Measurements from ENCODE around the gene CCK. TPM values are rescaled to one million over a fixed set of nuclear protein-coding genes. Genes with fewer than 3 reads are reported as not detected.

The CCK gene
- polyA plus RNA-seq, 1 donor from 2014 or later = not detected

GRCh38 chr3:42265059-42265991, 660 bp downstream of the CCK start:
- no peak overlapping the region for H3K4me2 ChIP-seq (ENCODE audit: low read length)
- no peaks in the 10 kb centered on the region for H3K79me2 ChIP-seq (replicated peaks; ENCODE audit: insufficient read depth, low read length)
- no peaks in the 10 kb centered on the region for H3K9me3 ChIP-seq (ENCODE audit: low read length)
- no peaks in the 10 kb centered on the region for H3K9me2 ChIP-seq (ENCODE audit: insufficient read depth, low read length)
- no peaks in the 10 kb centered on the region for H3F3A ChIP-seq (ENCODE audit: insufficient read depth, low read length, poor library complexity, severe bottlenecking)
- no peak overlapping the region for H3K9ac ChIP-seq (ENCODE audit: low read length)
- peaks cover 30% of the 10 kb centered on the region for H3K27me3 ChIP-seq (ENCODE audit: insufficient read depth, low read depth, low read length)
- no peaks in the 10 kb centered on the region for H3K36me3 ChIP-seq (ENCODE audit: insufficient read depth, low read length)
- H2AFZ ChIP-seq (ENCODE audit: low read depth, low read length) = no peak overlapping the region
- TF ChIP-seq EP300 (conservative IDR thresholded peaks at IDR 0.05; ENCODE audit: poor library complexity, severe bottlenecking) (no peak), EZH2 (IDR thresholded peaks at IDR 0.05; ENCODE audit: borderline replicate concordance, insufficient read depth, low read length, poor library complexity, severe bottlenecking) (no peak), REST (IDR thresholded peaks at IDR 0.05; ENCODE audit: borderline replicate concordance) (no peak), POLR2AphosphoS5 (IDR thresholded peaks at IDR 0.05) (no peak), MXI1 (conservative IDR thresholded peaks at IDR 0.05; ENCODE audit: poor library complexity, severe bottlenecking) (no peak), SMC3 (conservative IDR thresholded peaks at IDR 0.05; ENCODE audit: poor library complexity) (no peak), TAF1 (IDR thresholded peaks at IDR 0.05; ENCODE audit: low read depth) (no peak), CTCF (IDR thresholded peaks at IDR 0.05; ENCODE audit: poor library complexity, severe bottlenecking) (no peak), RAD21 (conservative IDR thresholded peaks at IDR 0.05) (no peak)
- no peaks in the 10 kb centered on the region for H4K20me1 ChIP-seq (ENCODE audit: insufficient read depth)
- no peak overlapping the region for H3K4me3 ChIP-seq (ENCODE audit: low read length)
- H3K27ac ChIP-seq (ENCODE audit: low read length) = no peak overlapping the region

GRCh38 chr3:42264399-42265058, 1.5 kb downstream of the CCK start:
- H2AFZ ChIP-seq (ENCODE audit: low read depth, low read length) = no peak overlapping the region
- peaks cover 30% of the 10 kb centered on the region for H3K27me3 ChIP-seq (ENCODE audit: insufficient read depth, low read depth, low read length)
- H3K36me3 ChIP-seq (ENCODE audit: insufficient read depth, low read length) = no peaks in the 10 kb centered on the region
- no peak overlapping the region for H3K27ac ChIP-seq (ENCODE audit: low read length)
- no peaks in the 10 kb centered on the region for H3K9me3 ChIP-seq (ENCODE audit: low read length)
- no peaks in the 10 kb centered on the region for H3K79me2 ChIP-seq (replicated peaks; ENCODE audit: insufficient read depth, low read length)
- no peak overlapping the region for H3K9ac ChIP-seq (ENCODE audit: low read length)
- H3F3A ChIP-seq (ENCODE audit: insufficient read depth, low read length, poor library complexity, severe bottlenecking) = no peaks in the 10 kb centered on the region
- no peak overlapping the region for H3K4me3 ChIP-seq (ENCODE audit: low read length)
- no peak overlapping the region for H3K4me2 ChIP-seq (ENCODE audit: low read length)
- TF ChIP-seq REST (IDR thresholded peaks at IDR 0.05; ENCODE audit: borderline replicate concordance) (no peak), RAD21 (conservative IDR thresholded peaks at IDR 0.05) (no peak), SMC3 (conservative IDR thresholded peaks at IDR 0.05; ENCODE audit: poor library complexity) (no peak), TAF1 (IDR thresholded peaks at IDR 0.05; ENCODE audit: low read depth) (no peak), EZH2 (IDR thresholded peaks at IDR 0.05; ENCODE audit: borderline replicate concordance, insufficient read depth, low read length, poor library complexity, severe bottlenecking) (no peak), CTCF (IDR thresholded peaks at IDR 0.05; ENCODE audit: poor library complexity, severe bottlenecking) (no peak), MXI1 (conservative IDR thresholded peaks at IDR 0.05; ENCODE audit: poor library complexity, severe bottlenecking) (no peak), POLR2AphosphoS5 (IDR thresholded peaks at IDR 0.05) (no peak), EP300 (conservative IDR thresholded peaks at IDR 0.05; ENCODE audit: poor library complexity, severe bottlenecking) (no peak)
- H3K9me2 ChIP-seq (ENCODE audit: insufficient read depth, low read length) = no peaks in the 10 kb centered on the region
- H4K20me1 ChIP-seq (ENCODE audit: insufficient read depth) = no peaks in the 10 kb centered on the region
